ENCODE measurements around the gene DKC1.

DKC1 gene

DNA sequence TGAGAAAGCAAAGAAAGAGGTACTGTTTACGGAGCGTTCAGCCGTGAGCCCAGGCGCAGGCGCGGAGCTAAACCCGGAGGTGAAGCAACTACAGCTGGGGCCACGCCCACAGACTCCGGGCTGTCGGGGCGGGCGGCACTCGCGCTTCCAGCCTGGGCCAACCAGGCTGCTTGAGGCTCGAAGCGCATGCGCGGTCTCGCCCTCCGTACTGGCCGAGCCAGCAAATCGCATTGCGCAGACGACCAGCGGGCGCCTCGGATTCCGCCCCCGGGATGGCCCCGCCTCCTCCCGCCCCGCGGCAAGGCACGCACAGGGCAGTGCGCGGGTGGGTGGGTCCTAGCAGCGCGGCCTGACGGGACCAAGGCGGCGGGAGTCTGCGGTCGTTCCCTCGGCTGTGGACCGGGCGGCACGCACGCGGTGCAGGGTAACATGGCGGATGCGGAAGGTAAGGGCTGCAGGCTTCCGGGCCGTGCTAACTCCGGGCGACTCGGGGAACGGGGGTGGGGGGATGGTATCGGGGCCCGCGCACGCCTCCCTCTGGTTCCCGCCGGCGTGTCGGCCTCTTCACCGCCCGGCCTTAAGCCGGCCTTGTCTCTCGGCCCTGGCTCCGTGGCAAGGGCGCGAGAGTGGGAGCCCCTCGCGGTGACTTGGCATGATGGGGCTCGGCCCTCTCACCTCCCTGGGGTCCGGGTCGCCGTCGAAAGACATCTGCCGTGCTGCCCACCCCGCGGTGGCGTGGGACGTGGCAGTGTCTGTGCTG lies at the start of gene DKC1:
Gene DKC1 (plus strand): TSS at position 328 of the 760 bp plus-strand sequence. CDS start 102 bp downstream, at position 430.
- 0 out of 2 replicates have a peak, but pooled peaks have one; percentile 0 for TF ChIP-seq CTCF (IDR thresholded peaks at IDR 0.05; ENCODE audit: control insufficient read depth, extremely low read depth, insufficient read depth)
- H3K4me3 ChIP-seq (ENCODE audit: low read depth, low read length): peak within 1 kb of the TSS; percentile 83
- peak; percentile 87 for DNase-seq (ENCODE audit: low read depth)

- peak; percentile 65 for TF ChIP-seq CTCF (IDR thresholded peaks at IDR 0.05; ENCODE audit: control insufficient read depth, extremely low read depth, insufficient read depth)
- H3K4me3 ChIP-seq (ENCODE audit: low read depth, low read length): no peak overlapping the region
- DNase-seq (ENCODE audit: low read depth): no peak
These were observed 47.7 kb upstream of the DKC1 start for GRCh38 chrX:154714925-154715324.

DNA sequence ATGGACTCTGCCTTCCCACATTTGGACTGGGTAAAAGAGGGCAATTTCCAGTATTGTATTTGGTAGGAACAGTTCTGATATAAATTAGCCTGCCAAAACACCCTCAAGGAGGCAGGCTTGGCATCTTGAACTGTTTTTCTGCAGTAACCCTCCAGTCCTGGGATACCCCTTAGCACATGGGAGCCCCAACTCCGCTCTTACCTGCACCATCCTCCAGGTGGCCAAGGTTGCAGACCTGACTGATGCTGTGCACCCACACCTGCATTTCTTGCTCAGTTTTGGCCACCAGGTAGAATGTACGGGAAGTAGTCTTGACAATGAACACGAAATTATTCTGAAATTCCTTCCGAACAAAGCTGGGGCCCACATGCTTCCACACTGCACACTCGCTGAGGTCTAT lies 46.8 kb upstream of the DKC1 start:
- no peak overlapping the region for H3K4me3 ChIP-seq (ENCODE audit: low read depth, low read length)
- no peak for TF ChIP-seq CTCF (IDR thresholded peaks at IDR 0.05; ENCODE audit: control insufficient read depth, extremely low read depth, insufficient read depth)
- no peak for DNase-seq (ENCODE audit: low read depth)

GRCh38 chrX:154717824-154718223 lies 44.8 kb upstream of the DKC1 start:
- no peak overlapping the region for H3K4me3 ChIP-seq (ENCODE audit: low read depth, low read length)
- no peak for DNase-seq (ENCODE audit: low read depth)
- no peak for TF ChIP-seq CTCF (IDR thresholded peaks at IDR 0.05; ENCODE audit: control insufficient read depth, extremely low read depth, insufficient read depth)

DNA sequence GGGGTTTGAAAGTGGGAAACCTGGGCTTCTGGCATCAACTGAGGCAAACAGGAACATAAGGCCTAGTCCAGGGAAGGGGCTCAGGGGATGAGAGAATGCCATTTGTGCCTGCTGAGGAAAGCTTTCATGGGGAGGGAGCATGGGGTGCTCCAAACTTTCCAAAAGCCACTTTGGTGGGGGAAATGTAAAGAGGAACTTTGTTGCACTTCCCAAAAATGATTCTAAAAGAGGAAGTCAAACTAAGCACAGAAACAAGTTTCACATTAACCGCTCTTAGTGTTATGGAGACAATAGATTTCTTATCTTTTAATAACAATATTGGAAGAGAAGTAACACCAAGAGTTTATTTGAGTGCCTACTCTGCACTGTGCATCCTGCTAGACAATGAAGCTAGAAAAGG lies 44.0 kb upstream of the DKC1 start:
- no peak overlapping the region for H3K4me3 ChIP-seq (ENCODE audit: low read depth, low read length)
- DNase-seq (ENCODE audit: low read depth): no peak
- TF ChIP-seq CTCF (IDR thresholded peaks at IDR 0.05; ENCODE audit: control insufficient read depth, extremely low read depth, insufficient read depth): no peak

DNA sequence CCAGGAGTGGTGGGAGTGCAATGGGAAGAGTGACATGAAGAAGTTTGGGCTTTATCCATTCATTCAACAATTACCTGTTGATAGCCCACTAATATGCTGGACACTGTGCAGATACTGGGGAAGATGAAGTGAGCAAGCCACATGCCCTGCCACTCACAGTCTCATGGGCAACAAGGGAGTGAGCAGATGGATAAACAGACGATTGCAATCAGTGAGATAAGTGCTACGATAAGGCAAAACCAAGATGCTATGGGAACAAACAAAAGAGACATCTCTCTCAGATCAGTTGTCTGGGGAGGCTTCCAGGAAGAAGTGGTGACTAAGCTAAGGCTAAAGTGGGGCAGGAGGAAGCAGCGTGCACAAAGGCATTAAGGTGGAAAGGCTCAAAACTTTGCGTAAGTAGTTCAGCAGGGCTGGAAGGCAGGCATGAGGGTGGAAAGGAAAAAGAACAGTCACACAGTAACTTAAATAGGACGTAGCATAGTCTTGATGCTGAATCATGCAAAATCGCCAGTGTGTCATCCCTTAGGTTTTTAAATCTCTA lies 43.5 kb upstream of the DKC1 start:
- no peak for TF ChIP-seq CTCF (IDR thresholded peaks at IDR 0.05; ENCODE audit: control insufficient read depth, extremely low read depth, insufficient read depth)
- no peak overlapping the region for H3K4me3 ChIP-seq (ENCODE audit: low read depth, low read length)
- DNase-seq (ENCODE audit: low read depth): no peak
